GM12872 (cell line): ENCODE measurements around the gene CTTNBP2.

Experiments
- TF ChIP-seq, protein P1 (sequence below): IDR thresholded peaks from 3 replicates; pipeline ENCODE4 v1.5.1; 2011; ENCODE audit warnings: low read depth, mild to moderate bottlenecking, low read length, moderate library complexity; ENCODE audit not compliant: insufficient read depth

Gene CTTNBP2

DNA sequence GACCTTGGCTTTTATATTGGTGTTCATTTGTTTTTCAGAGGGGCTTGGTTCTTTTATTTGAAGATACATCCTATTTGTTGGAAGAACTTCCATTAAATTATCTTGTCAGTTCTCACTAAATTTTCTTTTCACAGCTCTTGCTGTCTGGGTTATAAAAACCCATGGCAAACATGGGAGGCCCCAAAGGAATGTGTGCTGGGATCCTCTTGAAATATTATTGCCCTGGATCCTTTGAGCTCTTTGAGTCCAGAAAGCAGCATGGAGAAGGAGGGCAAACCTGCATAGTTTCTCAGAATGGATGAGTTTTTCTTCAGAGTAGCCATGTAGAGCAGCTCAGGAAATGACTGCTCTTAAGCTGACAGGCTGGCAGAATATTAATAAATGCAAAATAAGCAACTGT is 187.4 kb downstream of the CTTNBP2 start:
- TF ChIP-seq, protein P1, sequence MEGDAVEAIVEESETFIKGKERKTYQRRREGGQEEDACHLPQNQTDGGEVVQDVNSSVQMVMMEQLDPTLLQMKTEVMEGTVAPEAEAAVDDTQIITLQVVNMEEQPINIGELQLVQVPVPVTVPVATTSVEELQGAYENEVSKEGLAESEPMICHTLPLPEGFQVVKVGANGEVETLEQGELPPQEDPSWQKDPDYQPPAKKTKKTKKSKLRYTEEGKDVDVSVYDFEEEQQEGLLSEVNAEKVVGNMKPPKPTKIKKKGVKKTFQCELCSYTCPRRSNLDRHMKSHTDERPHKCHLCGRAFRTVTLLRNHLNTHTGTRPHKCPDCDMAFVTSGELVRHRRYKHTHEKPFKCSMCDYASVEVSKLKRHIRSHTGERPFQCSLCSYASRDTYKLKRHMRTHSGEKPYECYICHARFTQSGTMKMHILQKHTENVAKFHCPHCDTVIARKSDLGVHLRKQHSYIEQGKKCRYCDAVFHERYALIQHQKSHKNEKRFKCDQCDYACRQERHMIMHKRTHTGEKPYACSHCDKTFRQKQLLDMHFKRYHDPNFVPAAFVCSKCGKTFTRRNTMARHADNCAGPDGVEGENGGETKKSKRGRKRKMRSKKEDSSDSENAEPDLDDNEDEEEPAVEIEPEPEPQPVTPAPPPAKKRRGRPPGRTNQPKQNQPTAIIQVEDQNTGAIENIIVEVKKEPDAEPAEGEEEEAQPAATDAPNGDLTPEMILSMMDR: no peak

DNA sequence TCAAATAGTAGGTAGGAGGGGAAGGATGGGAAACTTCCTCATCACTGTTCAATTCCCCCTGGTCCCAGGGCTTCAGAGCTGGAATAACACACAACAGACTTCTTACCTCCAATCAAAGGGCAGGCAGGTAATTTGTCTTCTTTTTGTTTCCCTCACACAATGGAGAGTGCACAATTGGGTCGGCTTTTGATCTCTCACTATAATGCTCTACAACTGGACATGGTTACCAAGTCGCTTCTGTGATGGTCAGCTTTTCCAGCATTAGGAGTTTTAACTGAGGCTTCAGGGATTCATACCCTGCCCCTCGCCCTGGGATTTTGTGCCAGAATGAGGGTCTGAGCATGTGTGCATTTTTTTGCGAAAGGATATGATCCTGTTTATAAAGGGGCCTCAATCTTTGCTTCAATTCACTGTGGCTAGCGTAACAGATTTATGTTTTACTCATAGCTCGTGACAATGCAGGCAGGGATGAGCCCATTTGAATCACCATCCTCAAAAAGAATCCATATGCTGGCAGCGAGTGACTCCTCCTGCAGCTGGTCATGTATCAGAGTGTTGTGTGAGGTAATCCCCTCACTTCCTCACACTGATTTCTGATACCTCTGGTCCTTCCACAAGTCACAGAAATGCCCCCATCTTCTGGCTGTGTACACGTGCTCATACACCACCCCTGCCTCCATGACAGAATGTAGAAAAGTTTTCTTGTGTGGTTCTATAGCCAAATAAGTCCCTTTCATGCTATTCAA is 189.6 kb downstream of the CTTNBP2 start:
- TF ChIP-seq, protein P1: no peak

DNA sequence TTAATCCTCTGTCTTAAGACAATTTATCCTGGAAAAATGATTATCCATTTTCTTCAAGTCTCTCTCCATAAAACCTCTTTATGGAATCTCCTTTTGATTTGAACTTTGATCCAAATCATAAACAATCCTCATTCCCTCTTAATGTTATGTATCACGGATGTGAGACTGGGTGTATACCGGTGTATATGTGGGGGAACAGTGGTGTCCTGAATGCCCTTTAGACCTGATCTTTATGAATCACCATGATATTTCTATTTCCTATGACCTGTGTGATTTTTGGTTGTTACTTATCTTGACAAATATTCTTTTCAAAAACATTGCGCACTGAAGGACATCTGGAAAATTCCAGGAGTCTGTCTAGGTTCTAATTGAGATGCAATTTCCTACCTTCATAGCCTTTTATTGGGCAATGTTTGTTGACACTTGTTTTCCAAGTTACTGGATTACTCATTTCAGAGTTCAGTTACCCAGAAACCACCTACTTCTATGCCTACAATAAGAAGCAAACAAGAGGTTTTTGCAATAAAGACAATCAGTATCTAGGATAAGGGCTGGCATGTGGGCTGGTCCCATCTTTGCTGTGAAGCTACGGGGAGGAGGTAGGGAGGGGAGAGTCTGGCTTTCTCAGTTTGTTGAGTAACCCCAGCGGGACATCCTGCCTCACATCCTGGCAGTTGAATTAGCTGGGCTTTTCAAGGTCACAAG is 190.4 kb downstream of the CTTNBP2 start:
- TF ChIP-seq, protein P1: no peak

DNA sequence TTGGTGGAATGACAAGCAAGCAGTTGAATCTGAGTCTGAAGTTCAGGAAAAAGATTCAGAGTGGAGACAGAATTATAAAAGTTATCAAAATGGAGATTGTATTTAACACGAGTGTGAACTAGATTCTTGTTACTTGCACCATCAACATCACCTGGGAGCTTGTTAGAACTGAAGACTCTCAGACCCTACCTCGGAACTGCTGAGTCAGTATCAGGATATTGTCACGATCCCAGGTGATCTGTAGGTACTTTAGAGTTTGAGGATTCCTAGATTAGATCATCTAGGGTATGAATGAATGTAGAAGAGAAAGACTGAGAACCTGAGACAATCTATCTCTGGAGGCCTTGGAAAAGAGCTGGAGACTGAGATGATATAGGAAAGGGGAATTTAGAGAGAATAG is 194.1 kb downstream of the CTTNBP2 start:
- TF ChIP-seq, protein P1: no peak

- TF ChIP-seq, protein P1: no peak
Observed at GRCh38 chr7:117675497-117676435, 197.5 kb downstream of the CTTNBP2 start.

DNA sequence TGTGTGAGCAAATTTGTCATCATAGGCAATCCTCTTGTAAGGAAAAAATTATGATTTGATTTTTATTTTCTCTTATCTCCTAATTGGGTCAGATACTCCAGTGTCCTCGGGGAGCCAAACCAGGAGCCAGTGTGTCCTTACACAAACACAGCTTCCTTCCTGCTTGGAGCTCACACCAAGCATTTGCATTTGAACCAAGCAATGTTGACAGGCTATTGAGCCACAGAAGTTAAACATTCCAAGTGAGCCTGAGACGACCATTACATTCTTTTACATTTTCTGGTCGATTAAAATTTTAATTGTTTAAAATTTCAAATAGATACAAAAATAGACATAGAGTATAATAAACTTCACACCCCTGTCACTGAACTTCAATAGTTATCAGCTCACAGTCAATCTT is 198.6 kb downstream of the CTTNBP2 start:
- TF ChIP-seq, protein P1: no peak

DNA sequence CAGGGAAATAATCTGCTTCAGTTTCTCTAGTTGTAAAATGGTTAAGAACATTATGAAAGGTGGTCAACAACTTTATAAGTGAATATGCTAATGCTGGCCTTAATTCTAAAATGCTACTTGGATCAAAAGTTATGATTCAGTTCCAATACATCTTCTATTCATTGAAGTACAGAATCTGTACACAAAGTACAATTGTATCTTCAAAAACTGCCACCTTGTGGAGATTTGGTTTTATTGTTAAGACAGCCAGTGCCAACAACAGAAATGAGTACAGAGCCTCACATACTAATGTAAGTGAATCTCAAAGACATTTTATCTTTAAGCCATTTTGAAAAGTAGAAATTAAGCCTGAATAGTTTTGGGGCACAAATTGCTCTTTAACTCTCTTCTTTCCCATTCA is 199.4 kb downstream of the CTTNBP2 start:
- TF ChIP-seq, protein P1: no peak; the same call in 2 of the 3 replicates
